Progenitor cell of endocrine pancreas (in vitro differentiated cells): ENCODE measurements around the gene IWS1. TPM values are rescaled to one million over a fixed set of nuclear protein-coding genes. Genes with fewer than 3 reads are reported as not detected.

ENCODE experiments used
- DNase-seq: peaks from one replicate; pipeline ENCODE4 v3.0.0; 2021; ENCODE audit warnings: low spot score; ENCODE audit not compliant: unreplicated experiment
- H3K27ac Mint-ChIP-seq: 2 replicates; pipeline ENCODE4 v1.8.0; 2021; ENCODE audit warnings: mild to moderate bottlenecking, moderate library complexity, mixed read lengths
- H3K27me3 Mint-ChIP-seq: 2 replicates; pipeline ENCODE4 v1.8.0; 2021; ENCODE audit warnings: mixed read lengths
- H3K36me3 Mint-ChIP-seq: 2 replicates; pipeline ENCODE4 v1.8.0; 2022; ENCODE audit warnings: mixed read lengths; ENCODE audit not compliant: insufficient read depth
- H3K4me1 Mint-ChIP-seq: 2 replicates; pipeline ENCODE4 v1.8.0; 2021; ENCODE audit warnings: low read depth, mixed read lengths
- H3K4me3 Mint-ChIP-seq: 2 replicates; pipeline ENCODE4 v1.8.0; 2021; ENCODE audit warnings: low read depth, mild to moderate bottlenecking, moderate library complexity, mixed read lengths
- H3K9me3 Mint-ChIP-seq: 2 replicates; pipeline ENCODE4 v1.8.0; 2021; ENCODE audit warnings: low read depth, mixed read lengths
- CTCF ChIP-seq: fragments of 200-600 bp; sonication (generic); IDR thresholded peaks from one replicate; pipeline ENCODE4 v1.5.0; 2021; ENCODE audit warnings: antibody characterized with exemption, mild to moderate bottlenecking; ENCODE audit not compliant: unreplicated experiment
- total RNA-seq: library from RNA; stranded (reverse); gene quantifications from 2 replicates; pipeline ENCODE4 v1.2.1, GENCODE V29; 2021

IWS1 gene
- total RNA-seq, 1 donor from 2014 or later: 60.4 TPM

- Mint-ChIP-seq H3K9me3 (no peaks in the 10 kb centered on the region), H3K27me3 (no peaks in the 10 kb centered on the region), H3K36me3 (peaks cover 4% of the 10 kb centered on the region), H3K27ac (no peak overlapping the region), H3K4me1 (peaks cover 2% of the 10 kb centered on the region), H3K4me3 (no peak overlapping the region)
- no peak for TF ChIP-seq CTCF
- no peak for DNase-seq
These were observed 14.4 kb downstream of the IWS1 start for GRCh38 chr2:127511917-127512316.

- Mint-ChIP-seq H3K4me1 (peaks cover 2% of the 10 kb centered on the region), H3K27ac (no peak overlapping the region), H3K36me3 (peaks cover 3% of the 10 kb centered on the region), H3K9me3 (no peaks in the 10 kb centered on the region), H3K4me3 (no peak overlapping the region), H3K27me3 (no peaks in the 10 kb centered on the region)
- no peak for DNase-seq
- TF ChIP-seq CTCF: no peak
These were observed 15.1 kb downstream of the IWS1 start for GRCh38 chr2:127511090-127511695.

- H3K9me3 Mint-ChIP-seq: no peaks in the 10 kb centered on the region
- H3K36me3 Mint-ChIP-seq: peaks cover 3% of the 10 kb centered on the region
- no peak for DNase-seq
- H3K4me3 Mint-ChIP-seq: no peak overlapping the region
- no peak overlapping the region for H3K27ac Mint-ChIP-seq
- no peaks in the 10 kb centered on the region for H3K27me3 Mint-ChIP-seq
- TF ChIP-seq CTCF: no peak
- no peaks in the 10 kb centered on the region for H3K4me1 Mint-ChIP-seq
These were observed 16.2 kb downstream of the IWS1 start for GRCh38 chr2:127510073-127510472.

- H3K9me3 Mint-ChIP-seq: no peaks in the 10 kb centered on the region
- no peak for DNase-seq
- no peak for TF ChIP-seq CTCF
- no peaks in the 10 kb centered on the region for H3K4me1 Mint-ChIP-seq
- no peaks in the 10 kb centered on the region for H3K27me3 Mint-ChIP-seq
- H3K27ac Mint-ChIP-seq: no peak overlapping the region
- H3K4me3 Mint-ChIP-seq: no peak overlapping the region
- peaks cover 9% of the 10 kb centered on the region for H3K36me3 Mint-ChIP-seq
These were observed 17.7 kb downstream of the IWS1 start for GRCh38 chr2:127508631-127509034.

GRCh38 chr2:127508023-127508630 lies 18.2 kb downstream of the IWS1 start:
- Mint-ChIP-seq H3K27me3 (no peaks in the 10 kb centered on the region), H3K9me3 (no peaks in the 10 kb centered on the region), H3K36me3 (peaks cover 12% of the 10 kb centered on the region), H3K4me1 (no peaks in the 10 kb centered on the region), H3K4me3 (no peak overlapping the region), H3K27ac (no peak overlapping the region)
- no peak for DNase-seq
- no peak for TF ChIP-seq CTCF
